Nephron (organoid): ENCODE measurements around the gene CCM2L.

ENCODE experiments used
- H3K27ac Mint-ChIP-seq, 3 experiments: 2 replicates each; pipeline ENCODE4 v1.8.0; 2020; ENCODE audit warnings: mixed read lengths in 3 of 3, mild to moderate bottlenecking in 2 of 3, moderate library complexity in 1 of 3
- H3K27me3 Mint-ChIP-seq: 2 replicates; pipeline ENCODE4 v1.8.0; 2021; ENCODE audit warnings: low read depth, mild to moderate bottlenecking, moderate library complexity, mixed read lengths
- H3K36me3 Mint-ChIP-seq: 2 replicates; pipeline ENCODE4 v1.8.0; 2020; ENCODE audit warnings: low read depth, mixed read lengths
- H3K4me1 Mint-ChIP-seq: 2 replicates; pipeline ENCODE4 v1.8.0; 2020; ENCODE audit warnings: mixed read lengths
- H3K4me3 Mint-ChIP-seq, 3 experiments: 2 replicates each; pipeline ENCODE4 v1.8.0; 2020; ENCODE audit warnings: mild to moderate bottlenecking in 3 of 3, mixed read lengths in 3 of 3, moderate library complexity in 2 of 3
- H3K9me3 Mint-ChIP-seq: 2 replicates; pipeline ENCODE4 v1.8.0; 2020; ENCODE audit warnings: mixed read lengths
- TF ChIP-seq, protein P1 (sequence below), 3 experiments: fragments of 200-600 bp; sonication (generic); IDR thresholded peaks; one replicate each; pipeline ENCODE4 v1.5.0; 2021; ENCODE audit warnings: antibody characterized with exemption in 3 of 3; ENCODE audit not compliant: unreplicated experiment in 3 of 3

Gene CCM2L

DNA sequence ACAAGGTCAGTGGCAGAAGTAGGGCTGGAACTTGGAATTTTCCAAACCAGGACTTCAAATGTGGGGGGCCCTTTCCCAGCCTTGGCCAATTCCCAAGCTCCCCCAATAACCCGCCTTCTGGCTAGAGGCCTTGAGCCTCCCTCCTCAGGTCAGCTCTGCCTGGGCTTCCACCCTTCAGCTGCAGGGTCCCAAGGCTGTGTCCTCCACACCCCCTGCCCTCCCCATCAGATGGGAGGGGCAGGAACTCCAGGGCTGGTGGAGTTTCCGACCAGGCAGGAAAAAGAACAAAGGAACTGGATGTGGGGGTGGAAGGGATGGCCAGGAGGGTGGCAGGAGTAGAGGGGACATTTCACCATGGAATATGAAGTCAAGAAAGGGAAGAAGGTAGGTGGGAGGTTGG is at the start of gene CCM2L:
Gene CCM2L (plus strand): TSS at position 338 of the 400 bp plus-strand sequence. CDS start 17 bp downstream, at position 355.
- no peaks in the 10 kb centered on the region for H3K36me3 Mint-ChIP-seq
- peaks cover 10% of the 10 kb centered on the region for H3K4me1 Mint-ChIP-seq
- H3K27ac Mint-ChIP-seq = peak within 1 kb of the TSS in 1 of 3 experiments; percentile 28
- no peaks in the 10 kb centered on the region for H3K9me3 Mint-ChIP-seq
- no peak within 1 kb of the TSS for H3K4me3 Mint-ChIP-seq
- TF ChIP-seq, protein P1, sequence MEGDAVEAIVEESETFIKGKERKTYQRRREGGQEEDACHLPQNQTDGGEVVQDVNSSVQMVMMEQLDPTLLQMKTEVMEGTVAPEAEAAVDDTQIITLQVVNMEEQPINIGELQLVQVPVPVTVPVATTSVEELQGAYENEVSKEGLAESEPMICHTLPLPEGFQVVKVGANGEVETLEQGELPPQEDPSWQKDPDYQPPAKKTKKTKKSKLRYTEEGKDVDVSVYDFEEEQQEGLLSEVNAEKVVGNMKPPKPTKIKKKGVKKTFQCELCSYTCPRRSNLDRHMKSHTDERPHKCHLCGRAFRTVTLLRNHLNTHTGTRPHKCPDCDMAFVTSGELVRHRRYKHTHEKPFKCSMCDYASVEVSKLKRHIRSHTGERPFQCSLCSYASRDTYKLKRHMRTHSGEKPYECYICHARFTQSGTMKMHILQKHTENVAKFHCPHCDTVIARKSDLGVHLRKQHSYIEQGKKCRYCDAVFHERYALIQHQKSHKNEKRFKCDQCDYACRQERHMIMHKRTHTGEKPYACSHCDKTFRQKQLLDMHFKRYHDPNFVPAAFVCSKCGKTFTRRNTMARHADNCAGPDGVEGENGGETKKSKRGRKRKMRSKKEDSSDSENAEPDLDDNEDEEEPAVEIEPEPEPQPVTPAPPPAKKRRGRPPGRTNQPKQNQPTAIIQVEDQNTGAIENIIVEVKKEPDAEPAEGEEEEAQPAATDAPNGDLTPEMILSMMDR (IDR thresholded peaks at IDR 0.05; ENCODE audit: unreplicated experiment in 3 of 3) = no peak
- H3K27me3 Mint-ChIP-seq = peaks cover 9% of the 10 kb centered on the region

DNA sequence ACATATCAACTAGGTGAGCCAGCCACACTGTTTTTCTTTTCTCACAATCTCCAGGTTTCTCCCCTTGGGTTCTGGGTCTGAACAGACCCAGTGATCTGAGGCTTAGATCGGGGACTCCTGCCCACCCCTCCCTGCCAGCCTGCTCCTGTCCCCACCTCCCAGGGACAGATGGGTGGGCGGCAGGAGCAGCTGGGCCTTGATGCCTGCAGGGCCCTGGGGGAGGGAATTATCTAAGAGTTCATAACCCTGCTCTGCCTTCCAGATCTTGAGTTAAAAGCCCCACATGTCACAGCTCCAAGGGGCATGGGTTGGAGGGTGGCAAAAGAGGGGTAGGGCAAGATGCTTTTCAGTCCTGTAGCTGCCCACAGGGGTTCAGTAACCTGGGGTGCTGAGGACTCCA is 47.5 kb upstream of the CCM2L start:
- no peak overlapping the region for H3K4me3 Mint-ChIP-seq
- TF ChIP-seq, protein P1 (IDR thresholded peaks at IDR 0.05; ENCODE audit: unreplicated experiment in 3 of 3) = no peak
- no peaks in the 10 kb centered on the region for H3K36me3 Mint-ChIP-seq

DNA sequence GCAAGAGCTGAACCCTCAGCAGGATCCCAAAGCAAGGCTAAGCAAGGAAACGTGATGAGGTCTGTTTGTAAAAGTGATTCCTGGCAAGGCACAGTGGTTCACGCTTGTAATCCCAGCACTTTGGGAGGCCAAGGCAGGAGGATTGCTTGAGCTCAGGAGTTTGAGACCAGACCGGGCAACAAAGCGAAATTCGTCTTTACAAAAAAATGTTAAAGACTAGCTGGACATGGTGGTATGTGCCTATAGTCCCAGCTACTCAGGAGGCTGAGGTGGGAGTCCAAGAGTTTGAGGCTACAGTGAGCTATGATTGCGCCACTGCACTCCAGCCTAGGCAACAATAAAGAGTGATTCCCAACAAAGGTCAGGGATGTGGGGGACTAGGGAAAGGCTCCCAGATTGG is 46.3 kb upstream of the CCM2L start:
- Mint-ChIP-seq H3K4me3 (no peak overlapping the region), H3K4me1 (peaks cover 16% of the 10 kb centered on the region), H3K9me3 (no peaks in the 10 kb centered on the region), H3K27me3 (peaks cover 72% of the 10 kb centered on the region), H3K27ac (no peak overlapping the region), H3K36me3 (no peaks in the 10 kb centered on the region)
- TF ChIP-seq, protein P1 (IDR thresholded peaks at IDR 0.05; ENCODE audit: unreplicated experiment in 3 of 3) = no peak

More for the DNA sequence above, 47.5 kb upstream of the CCM2L start:
- H3K27ac Mint-ChIP-seq = no peak overlapping the region
- peaks cover 11% of the 10 kb centered on the region for H3K4me1 Mint-ChIP-seq
- no peaks in the 10 kb centered on the region for H3K9me3 Mint-ChIP-seq
- H3K27me3 Mint-ChIP-seq = peaks cover 64% of the 10 kb centered on the region

DNA sequence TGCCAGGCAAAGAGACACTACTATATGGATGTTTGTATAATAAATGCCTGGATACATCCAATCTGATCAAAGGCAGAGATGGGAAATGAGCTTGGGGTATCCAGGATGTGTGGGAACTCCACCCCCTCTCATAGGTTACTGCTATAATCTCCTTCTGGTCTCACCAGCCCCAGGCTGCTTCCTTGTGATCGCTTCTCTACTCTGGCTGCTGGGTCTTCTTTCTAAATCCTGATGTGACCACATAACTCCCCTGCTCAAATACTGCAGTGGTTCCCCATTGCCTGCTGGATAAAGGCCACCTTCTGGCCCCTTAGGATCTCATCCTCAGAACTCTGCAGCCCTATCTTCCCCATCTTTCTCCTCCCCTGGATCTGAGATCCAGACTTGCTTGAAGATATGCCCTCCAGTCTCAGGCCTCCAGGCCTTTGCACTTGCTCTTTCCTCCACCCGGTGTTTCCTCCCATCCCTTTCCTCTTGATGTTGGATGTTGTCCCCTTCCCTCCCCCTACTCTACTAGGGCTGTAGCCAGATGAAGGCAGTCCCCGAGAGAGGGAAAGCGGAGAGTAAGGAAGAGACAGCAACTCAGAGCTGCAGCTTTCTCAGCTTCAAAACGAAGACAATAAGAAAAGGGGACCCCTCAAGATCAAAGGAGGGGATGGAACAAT is 43.1 kb upstream of the CCM2L start:
- Mint-ChIP-seq H3K4me3 (peak overlapping the region; percentile 75 to 79 (median 78)), H3K27ac (no peak overlapping the region), H3K4me1 (peaks cover 13% of the 10 kb centered on the region), H3K36me3 (no peaks in the 10 kb centered on the region), H3K9me3 (no peaks in the 10 kb centered on the region), H3K27me3 (peaks cover 82% of the 10 kb centered on the region)
- TF ChIP-seq, protein P1 (IDR thresholded peaks at IDR 0.05; ENCODE audit: unreplicated experiment in 3 of 3) = no peak

DNA sequence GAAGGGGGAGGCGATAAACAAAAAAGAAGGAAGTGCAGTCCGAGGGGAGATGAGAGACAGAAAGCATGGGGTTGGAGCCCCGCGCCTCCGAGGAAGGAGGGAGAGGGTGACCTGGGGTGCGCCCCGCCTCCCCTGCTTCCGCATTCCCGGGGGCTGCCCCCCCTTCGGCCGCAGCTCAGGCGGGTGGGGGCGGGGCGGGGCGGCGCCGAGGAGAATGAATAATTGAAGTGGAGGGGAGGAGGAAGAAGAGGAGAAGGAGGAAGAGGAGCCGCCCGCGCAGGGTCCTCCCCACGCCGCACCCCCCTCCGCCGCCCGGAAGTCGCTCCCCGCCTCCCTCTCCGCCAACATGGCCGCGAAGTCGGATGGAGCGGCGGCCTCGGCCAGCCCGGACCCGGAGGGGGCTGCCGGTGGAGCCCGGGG is 42.4 kb upstream of the CCM2L start, which contains the start of gene XKR7:
Gene XKR7 (plus strand): TSS at position 322 of the 420 bp plus-strand sequence. CDS start 25 bp downstream, at position 347.
- H3K27me3 Mint-ChIP-seq = peaks cover 76% of the 10 kb centered on the region
- no peaks in the 10 kb centered on the region for H3K36me3 Mint-ChIP-seq
- H3K9me3 Mint-ChIP-seq = no peaks in the 10 kb centered on the region
- H3K4me3 Mint-ChIP-seq = peak within 1 kb of the TSS; percentile 85 to 89 (median 86)
- TF ChIP-seq, protein P1 (IDR thresholded peaks at IDR 0.05; ENCODE audit: unreplicated experiment in 3 of 3) = no peak
- H3K4me1 Mint-ChIP-seq = peaks cover 10% of the 10 kb centered on the region
- H3K27ac Mint-ChIP-seq = no peak within 1 kb of the TSS
